Osteoblast (primary cell): ENCODE results near the gene FAT1. TPM values are rescaled to one million over a fixed set of nuclear protein-coding genes. Genes with fewer than 3 reads are reported as not detected.
A peak's percentile ranks its signal among the peaks of the same experiment; 100 is the strongest.

Experiments used
- DNase-seq: peaks from one replicate; pipeline ENCODE4 v3.0.0; 2011; ENCODE audit warnings: low spot score, mixed read lengths; ENCODE audit not compliant: insufficient read length; ENCODE audit errors: missing footprints
- H2AFZ ChIP-seq: 2 replicates; pipeline ENCODE4 v1.6.0; 2011; ENCODE audit warnings: mild to moderate bottlenecking, low read length
- H3K27ac ChIP-seq: 2 replicates; pipeline ENCODE4 v1.5.1; 2011; ENCODE audit warnings: mild to moderate bottlenecking, low read depth, low read length, moderate library complexity
- H3K27me3 ChIP-seq: 2 replicates; pipeline ENCODE4 v1.6.0; 2012; ENCODE audit warnings: mild to moderate bottlenecking, control low read depth, inconsistent platforms, low read length, moderate library complexity; ENCODE audit not compliant: insufficient read depth
- H3K36me3 ChIP-seq: 2 replicates; pipeline ENCODE4 v1.5.1; 2011; ENCODE audit warnings: mild to moderate bottlenecking, low read length, control low read depth, moderate library complexity; ENCODE audit not compliant: insufficient read depth
- H3K4me1 ChIP-seq: 2 replicates; pipeline ENCODE4 v1.5.1; 2011; ENCODE audit warnings: mild to moderate bottlenecking, low read length, control low read depth, moderate library complexity; ENCODE audit not compliant: insufficient read depth
- H3K4me2 ChIP-seq: 2 replicates; pipeline ENCODE4 v1.6.0; 2011; ENCODE audit warnings: mild to moderate bottlenecking, low read length; ENCODE audit not compliant: insufficient read depth
- H3K4me3 ChIP-seq: fragments of 200-600 bp; sonication (generic); 3 replicates; pipeline ENCODE4 v1.5.1; 2012; ENCODE audit warnings: mild to moderate bottlenecking, low read length, inconsistent platforms; ENCODE audit not compliant: insufficient read depth
- H3K79me2 ChIP-seq: 2 replicates; pipeline ENCODE4 v1.6.0; 2012; ENCODE audit warnings: mild to moderate bottlenecking, low read length, control low read depth, inconsistent platforms; ENCODE audit not compliant: insufficient read depth
- H3K9me3 ChIP-seq: 2 replicates; pipeline ENCODE4 v1.5.1; 2011; ENCODE audit warnings: low read depth, low read length, control low read depth
- H4K20me1 ChIP-seq: 2 replicates; pipeline ENCODE4 v1.6.0; 2012; ENCODE audit warnings: mild to moderate bottlenecking, low read length, control low read depth; ENCODE audit not compliant: insufficient read depth
- CTCF ChIP-seq: IDR thresholded peaks from 2 replicates; pipeline ENCODE4 v1.5.1; 2011; ENCODE audit warnings: mild to moderate bottlenecking, low read depth, low read length, moderate library complexity; ENCODE audit errors: extremely low read depth
- total RNA-seq: library from RNA; depleted of rRNA; stranded (reverse); fragments of >200 nt; gene quantifications from 2 replicates; pipeline ENCODE4 v1.2.3, GENCODE V29; 2012

FAT1 gene
- total RNA-seq, 1 donor: 522 TPM

GRCh38 chr4:186691396-186691795, 32.3 kb downstream of the FAT1 start:
- Histone ChIP-seq H2AFZ (no peak overlapping the region), H3K4me3 (no peak overlapping the region), H3K36me3 (peaks cover 18% of the 10 kb centered on the region), H3K4me2 (no peak overlapping the region), H3K4me1 (peaks cover 16% of the 10 kb centered on the region), H3K27me3 (no peaks in the 10 kb centered on the region), H3K27ac (no peak overlapping the region), H4K20me1 (peaks cover 11% of the 10 kb centered on the region), H3K9me3 (no peaks in the 10 kb centered on the region), H3K79me2 (peaks cover 96% of the 10 kb centered on the region)
- DNase-seq: no peak
- no peak for TF ChIP-seq CTCF

- H3K4me1 ChIP-seq: peaks cover 34% of the 10 kb centered on the region
- no peaks in the 10 kb centered on the region for H3K9me3 ChIP-seq
- no peak overlapping the region for H2AFZ ChIP-seq
- peaks cover 15% of the 10 kb centered on the region for H4K20me1 ChIP-seq
- no peak overlapping the region for H3K4me2 ChIP-seq
- H3K4me3 ChIP-seq: no peak overlapping the region
- no peak for DNase-seq
- H3K27me3 ChIP-seq: no peaks in the 10 kb centered on the region
- no peak for TF ChIP-seq CTCF
- peaks cover 18% of the 10 kb centered on the region for H3K36me3 ChIP-seq
- H3K79me2 ChIP-seq: peaks cover 95% of the 10 kb centered on the region
- H3K27ac ChIP-seq: no peak overlapping the region
Measured at GRCh38 chr4:186689476-186689875, 34.2 kb downstream of the FAT1 start.

- no peak overlapping the region for H3K4me2 ChIP-seq
- peaks cover 95% of the 10 kb centered on the region for H3K79me2 ChIP-seq
- no peaks in the 10 kb centered on the region for H3K9me3 ChIP-seq
- peaks cover 29% of the 10 kb centered on the region for H3K4me1 ChIP-seq
- DNase-seq: no peak
- H3K36me3 ChIP-seq: peaks cover 18% of the 10 kb centered on the region
- no peaks in the 10 kb centered on the region for H3K27me3 ChIP-seq
- no peak overlapping the region for H2AFZ ChIP-seq
- no peak overlapping the region for H3K4me3 ChIP-seq
- peaks cover 14% of the 10 kb centered on the region for H4K20me1 ChIP-seq
- no peak overlapping the region for H3K27ac ChIP-seq
- no peak for TF ChIP-seq CTCF
Measured at GRCh38 chr4:186688150-186688943, 35.3 kb downstream of the FAT1 start.

- DNase-seq: no peak
- Histone ChIP-seq H3K36me3 (peaks cover 19% of the 10 kb centered on the region), H3K4me3 (no peak overlapping the region), H3K27ac (peak overlapping the region; percentile 69), H3K4me2 (no peak overlapping the region), H2AFZ (no peak overlapping the region), H3K9me3 (no peaks in the 10 kb centered on the region), H3K4me1 (peaks cover 26% of the 10 kb centered on the region), H3K79me2 (peaks cover 96% of the 10 kb centered on the region), H4K20me1 (peaks cover 14% of the 10 kb centered on the region), H3K27me3 (no peaks in the 10 kb centered on the region)
- no peak for TF ChIP-seq CTCF
Measured at GRCh38 chr4:186687265-186687664, 36.4 kb downstream of the FAT1 start.
